Fibroblast of lung (primary cell): ENCODE results near the gene RSPH3. TPM values are rescaled to one million over a fixed set of nuclear protein-coding genes. Genes with fewer than 3 reads are reported as not detected.

Experiments
- DNase-seq, 2 donors: peaks; one replicate each; pipeline versions ENCODE4 v3.0.0 to v3.0.0-alpha.2; 2010; ENCODE audit warnings: low read depth in 2 of 2
- H2AFZ ChIP-seq: 2 replicates; pipeline ENCODE4 v1.5.1; 2012; ENCODE audit warnings: low read length, control low read depth, inconsistent platforms
- H3K27ac ChIP-seq: 2 replicates; pipeline ENCODE4 v1.5.1; 2011; ENCODE audit warnings: low read length, control low read depth; ENCODE audit not compliant: insufficient read depth
- H3K27me3 ChIP-seq: 2 replicates; pipeline ENCODE4 v1.5.1; 2011; ENCODE audit warnings: mild to moderate bottlenecking, low read length; ENCODE audit not compliant: control insufficient read depth, insufficient read depth
- H3K36me3 ChIP-seq: 2 replicates; pipeline ENCODE4 v1.5.1; 2011; ENCODE audit warnings: low read length; ENCODE audit not compliant: control insufficient read depth, insufficient read depth
- H3K4me1 ChIP-seq: 2 replicates; pipeline ENCODE4 v1.5.1; 2011; ENCODE audit warnings: low read length; ENCODE audit not compliant: control insufficient read depth, insufficient read depth; ENCODE audit errors: extremely low read depth
- H3K4me2 ChIP-seq: 2 replicates; pipeline ENCODE4 v1.5.1; 2011; ENCODE audit warnings: low read length, control low read depth; ENCODE audit not compliant: insufficient read depth; ENCODE audit errors: extremely low read depth
- H3K4me3 ChIP-seq, 4 experiments: fragments of 200-600 bp in 1 of 4; sonication (generic) in 1 of 4; replicated peaks in 1 of 4; 2 replicates each; pipeline ENCODE4 v1.5.1; 2011 to 2016; ENCODE audit warnings: low read length in 4 of 4, low read depth in 3 of 4, mild to moderate bottlenecking in 3 of 4, control low read depth in 2 of 4, inconsistent platforms in 1 of 4, mixed read lengths in 1 of 4; ENCODE audit not compliant: insufficient read depth in 1 of 4; ENCODE audit errors: control extremely low read depth in 1 of 4
- H3K79me2 ChIP-seq: 2 replicates; pipeline ENCODE4 v1.5.1; 2012; ENCODE audit warnings: mild to moderate bottlenecking, low read length, inconsistent platforms; ENCODE audit not compliant: control insufficient read depth, insufficient read depth
- H3K9ac ChIP-seq: 2 replicates; pipeline ENCODE4 v1.5.1; 2011; ENCODE audit warnings: mild to moderate bottlenecking, low read length, control low read depth; ENCODE audit not compliant: insufficient read depth
- H3K9me3 ChIP-seq: 2 replicates; pipeline ENCODE4 v1.5.1; 2012; ENCODE audit warnings: low read depth, low read length; ENCODE audit not compliant: control insufficient read depth, insufficient read depth
- H4K20me1 ChIP-seq: 2 replicates; pipeline ENCODE4 v1.5.1; 2011; ENCODE audit warnings: low read length; ENCODE audit not compliant: control insufficient read depth, insufficient read depth; ENCODE audit errors: extremely low read depth
- CTCF ChIP-seq, 2 donors: IDR thresholded peaks in 1 of 2; conservative IDR thresholded peaks in 1 of 2; 1 replicate in 1 of 2; 2 replicates in 1 of 2; pipeline ENCODE4 v1.5.1; 2011 to 2012; ENCODE audit warnings: low read length in 2 of 2, control low read depth in 1 of 2, inconsistent platforms in 1 of 2, low read depth in 1 of 2, mild to moderate bottlenecking in 1 of 2
- EZH2 ChIP-seq: IDR thresholded peaks from 2 replicates; pipeline ENCODE4 v1.5.1; 2012; ENCODE audit warnings: low read length, control low read depth, mild to moderate bottlenecking; ENCODE audit errors: missing control alignments
- polyA plus RNA-seq, 2 donors: library from polyadenylated mRNA; depleted of rRNA in 1 of 2; stranded (reverse) in 1 of 2; unstranded in 1 of 2; fragments of >200 nt; gene quantifications; 2 replicates each; pipeline ENCODE4 v1.2.1, GENCODE V29; 2011 to 2012; ENCODE audit warnings: missing spikeins in 1 of 2
- total RNA-seq: library from RNA; depleted of rRNA; stranded (reverse); fragments of >200 nt; gene quantifications from 2 replicates; pipeline ENCODE4 v1.2.1, GENCODE V29; 2014

Gene RSPH3
- total and polyA plus RNA-seq, 2 donors (not counting 1 experiment from before 2014, with no cell fraction given): 2.3 to 5.9 TPM

GRCh38 chr6:159023893-159024292, 23.9 kb upstream of the RSPH3 start:
- Histone ChIP-seq H4K20me1 (no peaks in the 10 kb centered on the region), H3K9me3 (no peaks in the 10 kb centered on the region), H3K9ac (no peak overlapping the region), H2AFZ (no peak overlapping the region), H3K4me1 (no peaks in the 10 kb centered on the region), H3K27me3 (no peaks in the 10 kb centered on the region), H3K79me2 (no peaks in the 10 kb centered on the region), H3K27ac (no peak overlapping the region), H3K4me3 (no peak overlapping the region), H3K36me3 (no peaks in the 10 kb centered on the region), H3K4me2 (no peak overlapping the region)
- DNase-seq: no peak
- TF ChIP-seq EZH2 (no peak), CTCF (conservative IDR thresholded peaks at IDR 0.05 in 1 of 2, IDR thresholded peaks at IDR 0.05 in 1 of 2; ENCODE audit: low read depth in 1 of 2, low read length in 2 of 2) (no peak)

GRCh38 chr6:159020011-159020410, 20.0 kb upstream of the RSPH3 start:
- H3K27me3 ChIP-seq: no peaks in the 10 kb centered on the region
- no peaks in the 10 kb centered on the region for H3K4me1 ChIP-seq
- TF ChIP-seq CTCF (conservative IDR thresholded peaks at IDR 0.05 in 1 of 2, IDR thresholded peaks at IDR 0.05 in 1 of 2; ENCODE audit: low read depth in 1 of 2, low read length in 2 of 2): no peak
- H3K9ac ChIP-seq: no peak overlapping the region
- H2AFZ ChIP-seq: no peak overlapping the region
- no peaks in the 10 kb centered on the region for H4K20me1 ChIP-seq
- no peak overlapping the region for H3K4me3 ChIP-seq
- H3K36me3 ChIP-seq: no peaks in the 10 kb centered on the region
- H3K27ac ChIP-seq: no peak overlapping the region
- H3K9me3 ChIP-seq: no peaks in the 10 kb centered on the region
- no peak for DNase-seq
- no peaks in the 10 kb centered on the region for H3K79me2 ChIP-seq
- H3K4me2 ChIP-seq: no peak overlapping the region

- H3K27me3 ChIP-seq: no peaks in the 10 kb centered on the region
- no peaks in the 10 kb centered on the region for H3K36me3 ChIP-seq
- no peaks in the 10 kb centered on the region for H3K9me3 ChIP-seq
- H3K79me2 ChIP-seq: no peaks in the 10 kb centered on the region
- DNase-seq: no peak
- H2AFZ ChIP-seq: no peak overlapping the region
- TF ChIP-seq CTCF (conservative IDR thresholded peaks at IDR 0.05 in 1 of 2, IDR thresholded peaks at IDR 0.05 in 1 of 2; ENCODE audit: low read depth in 1 of 2, low read length in 2 of 2) (no peak), EZH2 (no peak)
- H3K4me1 ChIP-seq: no peaks in the 10 kb centered on the region
- no peak overlapping the region for H3K4me3 ChIP-seq
- H3K27ac ChIP-seq: no peak overlapping the region
- H3K9ac ChIP-seq: no peak overlapping the region
- no peaks in the 10 kb centered on the region for H4K20me1 ChIP-seq
- H3K4me2 ChIP-seq: no peak overlapping the region
These were observed 18.0 kb upstream of the RSPH3 start for GRCh38 chr6:159017757-159018559.
